Astrocyte of the hippocampus (primary cell): ENCODE results near the gene LEAP2.

Experiments used
- DNase-seq: peaks from one replicate; pipeline ENCODE4 v3.0.0; 2011; ENCODE audit warnings: low read depth, low spot score

Gene LEAP2, protein sequence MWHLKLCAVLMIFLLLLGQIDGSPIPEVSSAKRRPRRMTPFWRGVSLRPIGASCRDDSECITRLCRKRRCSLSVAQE

GRCh38 chr5:132873119-132873929 is at the start of gene LEAP2:
Gene LEAP2 (plus strand): TSS chr5:132873668. CDS start chr5:132873695, 27 bp downstream.
- peak; percentile 29 for DNase-seq

DNA sequence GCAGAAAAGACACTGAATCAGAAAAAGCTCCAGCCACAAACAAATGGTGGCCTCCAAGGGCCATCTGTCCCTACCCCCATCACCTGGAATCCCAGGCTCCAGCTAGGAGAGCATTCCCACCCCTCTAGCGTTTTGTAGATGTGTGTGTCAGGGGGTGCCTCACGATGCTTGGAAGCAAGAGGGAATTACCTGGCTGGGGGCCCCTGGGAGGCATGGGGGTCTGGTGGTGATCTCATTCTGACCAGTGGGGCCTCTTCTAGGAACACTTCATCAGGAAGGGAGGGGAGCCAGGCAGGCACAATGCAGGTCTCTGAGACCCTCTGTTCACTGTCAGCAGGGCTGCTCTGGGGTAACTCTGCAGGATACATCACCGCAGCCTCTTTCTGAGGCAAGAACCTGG is 49.0 kb upstream of the LEAP2 start:
- no peak for DNase-seq

DNA sequence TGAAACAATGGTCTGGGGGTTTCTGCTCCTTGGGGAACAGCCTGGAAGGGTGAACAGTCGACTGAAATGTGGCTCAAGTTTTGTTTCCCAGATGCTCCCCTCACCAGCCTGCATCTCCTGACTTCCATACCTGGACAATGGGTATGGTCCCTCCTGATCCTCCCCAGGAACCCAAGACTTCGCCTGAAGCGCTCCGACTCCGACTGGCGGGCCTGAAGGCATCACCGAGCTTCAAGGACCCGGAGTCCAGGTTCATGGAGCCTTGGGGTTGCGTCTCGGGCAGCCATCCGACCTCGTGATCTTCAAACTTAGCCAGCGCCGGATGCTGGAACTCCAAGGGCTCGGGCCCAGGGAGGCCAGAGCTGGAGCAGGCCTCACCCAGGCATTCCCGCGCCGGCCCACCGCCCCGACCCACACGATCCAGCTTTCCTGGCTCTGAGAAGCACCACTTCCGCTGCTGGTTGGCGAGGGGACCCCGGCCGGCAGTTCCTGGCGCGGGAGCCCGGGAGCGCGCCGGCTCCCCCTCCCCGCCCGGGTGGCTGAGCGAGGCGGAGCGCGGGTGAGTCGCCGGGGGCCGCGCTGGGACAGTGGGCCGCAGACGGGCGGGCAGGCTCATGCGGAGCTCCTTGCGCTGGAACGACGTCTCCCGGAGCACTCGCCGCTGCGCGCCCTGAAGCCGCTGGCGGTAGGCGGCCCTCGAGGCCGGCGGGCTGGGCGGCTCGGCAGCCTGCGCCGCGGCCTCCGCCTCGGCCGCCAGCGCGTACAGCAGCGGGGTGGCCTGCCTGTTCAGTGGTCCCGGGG is 48.2 kb upstream of the LEAP2 start:
- DNase-seq = peak; percentile 59

DNA sequence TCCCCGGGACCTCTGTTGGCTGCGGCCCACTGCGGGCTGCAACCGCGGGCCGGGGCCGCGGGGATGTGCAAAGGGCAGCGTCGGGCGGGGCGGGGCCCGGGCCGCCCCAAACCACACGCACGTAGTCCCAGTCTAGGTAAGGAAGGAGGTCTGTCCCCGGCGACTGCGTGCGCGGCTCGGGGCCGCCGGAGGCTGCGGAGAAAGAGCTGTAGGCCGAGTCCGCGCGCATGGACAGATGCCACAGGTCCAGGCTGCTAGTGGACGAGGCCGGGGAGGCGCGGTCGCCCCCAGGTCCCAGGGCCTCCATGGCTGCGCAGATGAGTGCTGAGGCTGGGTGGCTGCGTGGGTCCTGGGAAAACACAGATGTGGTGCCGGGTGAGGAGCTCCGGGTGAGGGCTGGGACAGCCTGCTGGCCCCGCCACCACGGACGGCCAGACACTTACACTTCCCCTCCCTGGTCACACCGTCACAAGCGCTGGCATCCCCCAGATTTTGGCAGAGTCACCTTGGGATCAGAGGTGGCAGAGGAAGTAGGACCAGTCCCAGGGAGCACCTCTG is 47.6 kb upstream of the LEAP2 start:
- no peak for DNase-seq

- no peak for DNase-seq
These were observed 46.9 kb upstream of the LEAP2 start for GRCh38 chr5:132826424-132827082.

DNA sequence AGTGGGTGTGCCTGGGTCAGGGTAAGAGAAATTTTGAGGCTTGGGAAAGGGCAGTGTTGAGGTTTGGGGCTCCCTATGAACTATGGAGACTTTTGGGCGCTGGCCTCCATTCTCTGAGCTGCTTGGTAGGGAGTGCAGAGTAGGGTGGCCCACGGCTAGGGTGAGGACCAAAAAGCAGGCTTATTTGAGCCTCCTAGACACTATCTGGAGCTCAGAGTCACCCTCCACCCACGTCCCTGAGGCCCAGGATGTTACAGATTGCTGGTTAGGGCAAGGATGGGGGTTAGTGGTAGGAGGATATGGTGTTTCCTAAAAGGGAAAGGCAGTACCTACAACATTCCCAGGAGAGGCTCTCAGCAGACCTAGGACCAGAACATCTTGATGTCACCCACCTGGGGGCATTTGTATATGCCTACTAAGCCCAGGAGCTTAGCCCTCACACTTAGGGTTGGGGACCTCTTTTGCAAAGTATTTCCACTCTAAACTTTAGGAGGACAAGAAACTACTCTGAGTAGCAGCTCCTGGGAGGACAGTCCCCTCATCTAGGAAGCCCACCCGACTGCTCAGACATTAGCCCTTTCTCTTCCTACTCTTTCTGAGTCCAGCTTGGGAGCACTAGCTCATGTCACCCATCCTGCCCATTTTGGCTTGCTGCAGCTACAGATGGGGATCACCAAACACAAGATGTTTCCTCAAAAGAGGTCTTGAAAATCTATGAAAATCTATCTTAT is 45.4 kb upstream of the LEAP2 start:
- DNase-seq = no peak

DNA sequence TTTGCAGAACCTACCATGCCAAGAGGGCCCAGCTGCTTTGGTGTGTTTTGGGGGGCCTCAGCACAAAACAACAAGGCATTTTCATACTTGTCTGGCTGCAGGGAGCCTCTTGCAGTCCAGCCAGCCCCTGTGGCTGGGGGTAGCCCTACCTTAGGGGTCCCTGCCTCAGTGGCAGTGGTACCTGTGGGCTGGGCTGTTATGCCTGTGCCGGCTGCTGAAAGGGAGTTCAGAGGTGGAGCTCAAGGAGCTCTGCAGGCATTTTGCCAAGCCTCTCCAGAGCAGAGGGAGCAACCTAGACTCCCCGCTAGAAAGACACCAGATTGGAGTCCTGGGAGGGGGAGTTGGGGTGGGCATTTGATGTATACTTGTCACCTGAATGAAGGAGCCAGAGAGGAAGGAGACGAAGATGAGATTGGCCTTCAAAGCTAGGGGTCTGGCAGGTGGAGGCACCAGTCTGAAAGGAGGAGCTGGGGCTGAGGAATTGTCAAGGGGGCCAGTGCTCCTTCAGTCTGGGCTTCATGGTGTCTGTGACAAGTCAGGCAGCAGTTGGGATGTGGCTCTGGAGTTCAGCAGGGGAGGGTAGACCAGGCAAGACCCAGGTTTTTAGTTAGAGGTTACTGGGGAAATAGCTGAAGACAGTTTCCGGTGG is 44.5 kb upstream of the LEAP2 start:
- no peak for DNase-seq

DNA sequence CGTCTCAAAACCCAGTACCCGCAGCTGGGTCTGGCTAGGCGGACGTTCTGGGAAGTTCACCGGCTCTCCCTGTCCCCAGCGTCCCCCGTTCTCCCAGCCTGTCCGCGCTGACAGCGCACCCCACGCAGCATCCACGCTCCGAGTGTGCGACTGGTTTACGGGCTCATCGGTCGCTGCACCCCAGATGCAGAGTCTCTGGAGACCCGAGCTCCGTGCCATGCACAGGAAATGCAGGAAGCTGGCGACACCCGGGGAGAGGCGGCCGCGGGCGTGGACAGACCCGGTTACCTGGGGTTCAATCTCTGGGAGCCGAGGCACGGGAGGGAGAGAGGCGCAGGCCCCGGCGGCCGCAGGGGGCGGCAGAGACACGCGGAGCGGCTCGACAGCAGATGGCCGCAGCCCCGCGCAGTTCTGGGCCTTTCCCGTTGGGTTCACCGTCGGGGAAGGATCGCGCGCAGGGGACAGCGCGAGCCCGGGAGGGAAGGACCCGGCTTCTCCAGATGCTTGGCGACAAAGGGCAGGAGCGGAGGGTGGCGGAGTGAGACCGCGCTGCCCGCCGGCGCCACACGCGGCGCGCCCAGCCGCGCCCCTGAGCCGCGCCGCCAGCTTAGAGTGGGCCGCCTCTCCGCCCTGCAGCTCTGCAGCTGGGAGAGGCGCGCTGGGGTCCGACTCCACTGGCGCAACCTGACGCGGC is 43.6 kb upstream of the LEAP2 start:
- peak; percentile 89 for DNase-seq

GRCh38 chr5:132830436-132831094 is 42.9 kb upstream of the LEAP2 start, which contains the start of gene SHROOM1:
Gene SHROOM1 (minus strand): TSS chr5:132830647. CDS start chr5:132826140, 4,507 bp downstream.
- DNase-seq = peak; percentile 72

- DNase-seq = no peak
These were observed 42.2 kb upstream of the LEAP2 start for GRCh38 chr5:132831095-132831860.

GRCh38 chr5:132832612-132833011 is 40.9 kb upstream of the LEAP2 start:
- no peak for DNase-seq

DNA sequence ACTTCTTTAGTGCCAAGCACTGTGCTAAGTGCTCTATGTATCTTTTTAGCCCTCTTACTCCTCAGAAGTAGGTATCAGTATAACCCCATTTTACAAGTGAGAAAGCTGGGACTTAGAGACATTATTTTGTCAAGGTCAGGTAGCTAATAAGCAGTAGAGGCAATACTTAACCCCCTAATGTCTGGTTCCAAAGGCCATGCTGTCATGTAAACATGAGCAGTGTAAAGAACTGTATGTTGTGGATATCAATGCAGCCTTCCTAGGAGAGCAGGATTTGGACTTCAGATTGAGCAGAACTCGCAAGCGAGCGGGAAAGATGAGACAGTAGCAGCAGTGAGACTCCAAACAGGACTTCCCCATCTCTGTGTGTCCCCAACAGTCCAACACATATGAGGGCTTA is 39.4 kb upstream of the LEAP2 start:
- no peak for DNase-seq

DNA sequence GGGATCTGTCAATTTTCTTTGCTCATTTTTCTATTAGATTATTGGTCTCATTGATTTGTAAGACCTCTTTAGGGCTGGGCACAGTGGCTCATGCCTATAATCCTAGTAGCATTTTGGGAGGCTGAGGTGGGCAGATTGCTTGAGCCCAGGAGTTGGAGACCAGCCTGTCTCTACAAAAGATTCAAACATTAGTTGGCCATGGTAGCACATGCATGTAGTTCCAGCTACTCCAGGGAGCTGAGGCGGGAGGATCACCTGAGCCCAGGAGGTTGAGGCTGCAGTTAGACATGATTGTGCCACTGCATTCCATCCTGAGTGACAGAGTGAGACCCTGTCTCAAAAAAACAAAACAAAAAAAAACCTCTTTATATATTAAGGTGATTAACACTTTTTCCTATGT is 36.6 kb upstream of the LEAP2 start:
- DNase-seq = no peak

DNA sequence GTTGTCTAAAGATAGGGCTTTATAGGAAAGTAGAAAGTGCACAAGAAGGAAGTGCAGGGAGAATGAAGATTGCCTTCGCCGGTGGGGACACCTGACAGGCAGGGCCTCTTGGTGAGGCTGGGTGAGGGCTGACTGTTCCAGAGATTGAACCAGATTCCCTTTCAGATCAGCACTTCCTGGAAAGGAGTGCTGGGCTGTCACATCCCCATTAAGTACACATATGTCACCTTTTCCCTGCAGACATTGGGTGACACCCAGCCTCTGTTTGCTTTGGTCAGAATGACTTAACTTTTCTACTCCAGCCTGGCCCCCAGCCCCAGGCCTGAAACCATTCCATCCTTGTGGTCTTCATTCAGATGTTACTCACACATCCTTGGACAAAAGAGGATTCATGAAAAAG is 35.6 kb upstream of the LEAP2 start:
- DNase-seq = no peak

DNA sequence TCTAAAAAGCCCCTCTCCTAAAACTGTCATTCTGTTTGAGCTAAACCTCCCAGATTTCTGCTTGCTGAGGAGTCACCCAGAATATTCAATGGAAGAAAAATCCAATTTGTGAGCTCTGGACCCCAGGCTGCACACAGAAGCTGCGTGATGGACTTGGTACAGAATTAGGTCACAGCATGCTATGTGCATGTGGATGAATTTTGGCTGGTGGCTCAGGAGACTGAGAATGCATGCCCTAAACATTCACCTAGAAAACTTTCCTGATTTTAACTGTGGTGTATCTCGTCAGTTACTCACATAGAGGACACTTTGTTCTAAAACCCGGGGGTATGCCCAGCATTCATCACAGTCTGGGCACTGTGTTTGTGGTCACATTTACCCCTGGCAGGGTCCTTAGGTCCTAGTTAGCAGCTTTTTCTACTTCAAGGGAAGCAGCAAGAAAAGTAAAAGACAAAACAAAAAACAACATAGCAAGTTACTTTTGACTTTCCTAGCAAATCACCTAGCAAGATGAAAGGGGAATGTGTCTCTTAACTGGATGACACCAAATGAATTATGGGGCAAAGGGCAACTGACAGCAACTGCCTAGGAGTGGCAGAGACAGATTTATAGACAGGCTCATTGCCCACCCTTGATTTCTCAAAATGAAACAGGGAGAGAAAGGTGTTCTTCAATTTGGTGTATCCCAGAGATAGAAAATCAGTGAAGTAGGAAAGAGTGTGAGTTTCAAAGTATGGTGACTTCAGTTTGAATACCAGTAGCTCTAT is 34.8 kb upstream of the LEAP2 start:
- DNase-seq = no peak

DNA sequence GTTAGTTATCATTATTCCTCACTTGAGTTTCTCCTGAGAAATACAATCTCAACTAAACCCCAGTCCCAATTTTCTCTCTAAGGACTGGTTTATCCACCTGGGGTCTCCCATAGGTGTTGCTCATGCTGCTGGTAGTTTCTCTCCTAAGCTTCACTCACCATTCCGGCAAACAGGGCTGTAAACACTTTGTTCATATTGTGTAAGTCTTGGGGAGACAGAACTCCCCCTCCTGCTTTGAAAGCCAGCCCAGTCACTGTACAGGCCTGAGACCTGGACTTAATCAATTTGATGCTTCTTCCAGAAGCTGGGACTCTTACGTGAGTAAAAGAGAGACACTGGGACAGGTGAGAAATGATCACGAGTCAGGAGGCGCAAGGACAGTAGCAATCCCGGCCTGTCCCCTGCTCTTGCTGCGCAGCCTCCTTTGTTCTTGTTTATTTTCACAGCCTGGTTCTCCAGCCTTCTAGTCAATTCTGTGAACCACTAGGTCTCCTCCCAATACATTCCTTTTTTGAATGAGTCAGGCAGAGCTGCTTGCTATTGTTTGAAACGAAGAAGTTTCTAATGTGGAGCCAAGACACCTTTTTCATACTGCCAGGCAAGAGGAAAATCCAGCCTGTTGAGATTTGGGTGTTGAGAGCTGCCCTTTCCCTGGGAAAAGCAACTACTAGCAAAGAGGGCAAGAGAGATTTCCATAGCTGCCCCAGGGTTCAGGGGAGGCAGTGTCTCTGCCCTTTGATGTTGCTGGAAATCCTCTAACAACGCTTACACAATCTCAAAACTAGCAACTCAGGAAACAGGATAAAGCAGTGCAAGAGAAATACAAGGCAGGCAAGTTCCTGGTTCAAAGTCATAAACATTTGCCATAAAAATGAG is 33.8 kb upstream of the LEAP2 start:
- peak; percentile 82 for DNase-seq

- no peak for DNase-seq
These were observed 33.2 kb upstream of the LEAP2 start for GRCh38 chr5:132840313-132840712.
